Fibroblast of skin of abdomen (primary cell): ENCODE data around the gene RAD51B.

Source experiments
- DNase-seq: peaks from one replicate; pipeline ENCODE4 v3.0.0-alpha.2; 2013

Gene RAD51B

DNA sequence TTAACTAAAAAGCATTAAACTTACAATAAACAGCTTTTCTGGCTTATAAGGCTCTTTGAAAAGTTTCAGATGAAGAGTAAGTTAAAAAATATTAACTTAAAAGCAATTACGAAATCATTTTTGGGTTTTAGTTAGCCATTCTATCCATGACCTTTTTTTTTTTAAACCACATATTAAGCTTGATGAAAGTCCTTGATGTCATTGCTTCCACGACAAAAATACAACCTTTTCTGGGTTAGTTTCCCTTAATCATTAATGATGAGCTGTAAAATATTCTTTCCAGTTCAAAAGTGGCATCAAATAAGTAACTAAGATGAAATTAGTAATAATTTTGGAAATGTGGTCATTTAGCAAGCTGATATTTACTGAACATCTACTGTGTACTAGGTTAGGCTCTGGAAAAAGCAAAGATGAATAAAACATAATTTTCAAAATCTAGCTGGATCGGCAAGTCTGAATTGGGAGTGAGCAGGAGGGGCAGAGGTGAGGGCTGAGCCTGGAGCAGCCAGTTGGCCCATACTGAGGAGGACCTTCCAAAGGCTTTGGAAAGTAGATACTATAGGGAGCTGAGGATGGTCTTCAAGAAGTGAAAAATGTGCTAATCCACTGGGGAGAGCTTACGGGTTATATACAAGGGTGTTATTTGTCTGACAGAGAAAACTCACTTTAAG is 628.1 kb downstream of the RAD51B start:
- no peak for DNase-seq

DNA sequence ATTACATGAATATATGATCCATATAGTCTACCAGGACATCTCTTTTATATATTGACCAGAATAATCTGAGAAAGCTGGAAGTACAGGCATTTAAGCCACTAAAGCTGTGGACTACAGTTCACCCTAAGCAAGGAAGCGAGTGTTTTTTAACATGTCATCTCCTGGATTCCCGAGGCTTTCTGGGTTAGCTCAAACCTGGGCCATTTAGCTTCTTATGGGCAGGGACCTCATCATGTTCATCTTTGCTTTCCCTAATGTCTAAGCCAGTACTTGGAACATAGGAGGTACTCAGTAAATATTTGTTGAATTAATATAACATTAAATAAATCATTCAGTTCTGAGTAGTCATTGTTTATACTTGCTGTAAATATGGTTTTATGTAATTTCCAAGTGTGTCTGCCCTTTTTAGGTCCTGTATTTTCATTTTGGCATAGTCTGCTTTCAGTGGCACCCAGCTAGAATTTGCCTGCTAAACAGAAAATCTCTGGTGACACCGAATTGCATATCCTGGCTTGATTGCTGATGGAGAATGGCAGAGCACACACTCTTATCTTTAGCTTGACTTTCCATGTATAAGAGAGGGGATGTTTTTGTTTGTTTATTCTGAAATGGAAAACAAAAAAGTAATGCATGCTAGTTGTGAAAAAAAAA is 628.8 kb downstream of the RAD51B start:
- no peak for DNase-seq

DNA sequence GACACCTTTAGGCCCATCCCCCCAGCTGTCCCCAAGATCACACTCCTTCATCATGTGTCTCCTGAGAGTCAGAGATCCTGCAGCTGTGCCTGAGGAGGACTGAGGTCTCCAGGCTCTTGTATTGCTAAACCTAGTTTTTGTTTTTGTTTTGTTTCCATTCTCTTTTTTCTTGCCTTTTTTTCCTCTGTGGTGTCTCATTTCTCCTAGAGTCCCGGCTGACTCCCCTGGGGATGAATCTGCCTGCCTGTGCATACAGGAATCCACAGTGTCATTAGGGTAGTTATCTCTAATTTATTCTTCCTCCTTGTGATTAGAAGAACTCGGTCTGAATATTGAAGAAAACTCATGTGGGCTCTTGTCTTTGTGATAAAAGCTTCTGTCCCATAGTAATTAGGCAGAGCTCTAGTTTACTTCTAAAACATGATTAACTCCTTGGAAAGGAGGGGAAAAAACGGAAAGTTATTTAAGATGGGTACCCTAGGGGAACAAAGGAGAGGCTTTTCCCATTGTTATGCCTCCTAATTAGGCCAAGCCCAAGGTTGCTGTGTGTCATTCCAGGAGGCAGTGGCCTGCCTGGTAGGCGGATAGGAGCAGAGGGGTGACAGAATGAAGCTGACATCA is 630.1 kb downstream of the RAD51B start:
- DNase-seq: no peak

DNA sequence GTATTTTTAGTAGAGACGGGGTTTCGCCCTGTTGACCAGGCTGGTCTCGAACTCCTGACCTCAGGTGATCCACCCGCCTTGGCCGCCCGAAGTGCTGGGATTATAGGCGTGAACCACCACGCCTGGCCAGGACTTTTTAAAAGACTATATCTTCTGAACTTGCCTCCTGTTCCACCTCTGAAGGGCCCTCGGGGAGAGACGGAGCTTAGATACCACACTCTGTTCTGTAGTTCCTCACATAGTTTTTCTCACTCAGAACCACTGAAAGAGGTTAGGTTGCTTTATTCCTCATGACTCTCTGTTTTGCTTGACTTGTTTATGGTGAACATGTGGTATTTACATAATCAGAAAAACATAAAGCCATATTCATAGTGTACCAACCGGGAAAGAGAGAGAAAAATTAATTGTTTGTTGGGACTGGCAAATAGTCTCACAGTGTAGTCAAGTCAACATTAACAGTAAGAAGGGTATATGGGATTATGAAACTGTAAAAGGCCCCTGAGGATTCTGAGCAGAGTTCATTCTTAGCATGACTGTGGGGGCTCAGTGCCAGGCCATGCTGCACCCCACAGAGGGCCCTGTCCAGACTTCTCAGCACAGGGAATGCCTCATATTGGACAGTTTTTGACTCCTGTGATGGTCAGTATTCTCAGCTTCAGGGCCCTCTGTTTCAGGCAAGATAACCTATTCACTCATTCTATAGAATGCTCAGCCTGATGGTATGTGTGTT is 631.0 kb downstream of the RAD51B start:
- no peak for DNase-seq

DNA sequence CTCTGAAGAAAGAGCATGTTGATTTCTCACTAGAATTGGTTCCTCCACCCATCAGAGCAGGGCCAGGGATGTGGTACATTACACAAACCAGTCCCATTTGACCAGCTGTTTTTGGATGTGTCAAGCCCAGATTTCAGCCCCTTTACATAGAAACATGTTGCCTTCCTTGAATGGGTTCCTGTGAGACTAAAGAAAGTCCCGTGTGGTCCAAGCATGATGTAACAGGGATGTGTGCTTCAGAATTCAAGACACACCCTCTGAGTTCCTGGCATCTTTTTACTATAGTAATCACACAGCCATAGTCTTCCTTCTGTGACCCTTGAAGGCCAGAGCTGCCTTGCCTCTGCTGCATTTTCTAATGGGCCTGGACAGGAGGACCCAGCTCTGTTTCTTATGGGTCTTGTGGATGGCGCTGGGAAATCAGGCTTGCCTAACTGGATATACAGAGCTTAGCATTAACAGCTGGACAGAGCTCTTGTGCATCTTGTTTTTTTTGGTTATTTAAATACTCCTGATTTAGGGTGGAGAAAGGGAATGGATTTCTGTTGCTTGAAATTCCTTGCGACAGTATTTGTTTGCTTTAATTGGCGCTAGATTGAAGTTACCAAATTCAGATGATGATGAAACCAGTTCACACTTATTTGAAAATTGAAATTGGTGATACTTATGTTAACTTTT is 632.3 kb downstream of the RAD51B start:
- DNase-seq: peak; percentile 41

DNA sequence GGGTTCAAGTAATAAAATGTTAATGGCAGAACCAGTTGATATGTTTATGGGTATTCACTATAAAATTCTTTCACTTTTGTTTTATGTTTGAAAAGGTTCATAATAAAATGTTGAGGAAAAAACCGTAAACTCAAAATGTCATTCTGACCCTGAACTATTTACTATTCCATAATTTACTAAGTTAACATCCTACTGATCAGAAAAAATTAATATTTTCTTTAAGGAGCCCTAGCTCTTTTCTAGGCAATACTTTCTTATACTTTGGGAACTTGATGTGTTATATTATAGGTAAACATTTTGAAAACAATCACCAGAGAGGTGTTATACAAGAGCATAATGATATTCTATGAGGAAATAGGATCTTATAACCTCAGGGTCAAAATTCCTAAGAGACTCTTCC is 638.7 kb downstream of the RAD51B start:
- no peak for DNase-seq

DNA sequence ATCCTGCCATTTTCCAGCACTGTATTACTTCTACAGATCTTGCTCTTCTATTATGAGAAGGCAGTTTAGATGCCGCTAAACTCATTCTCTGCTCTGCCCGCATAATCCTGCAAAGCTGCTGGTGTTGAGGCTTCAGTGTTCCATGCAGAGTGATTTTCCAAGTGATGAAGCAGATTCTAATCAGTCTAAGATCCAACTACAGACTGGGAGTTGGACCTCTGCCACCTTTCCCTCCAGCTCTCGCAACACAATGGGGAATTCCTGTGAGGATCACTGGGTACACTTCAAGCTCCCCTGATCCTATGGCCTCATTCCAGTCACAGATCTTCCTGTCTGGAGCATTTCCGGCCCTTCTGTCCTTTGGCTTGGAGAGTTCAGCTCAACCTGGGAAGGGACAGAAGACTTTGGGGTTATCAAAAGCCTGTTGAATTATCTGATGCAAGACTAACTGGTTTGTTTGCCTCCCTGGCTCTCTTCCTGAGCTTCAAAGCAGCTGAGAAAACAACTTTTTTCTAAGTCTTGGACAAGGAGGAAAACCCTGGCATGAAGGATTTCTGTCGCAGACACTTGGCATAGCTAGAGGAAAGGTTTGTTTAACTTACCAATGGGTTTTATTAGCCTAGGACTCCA is 639.4 kb downstream of the RAD51B start:
- DNase-seq: peak; percentile 89

DNA sequence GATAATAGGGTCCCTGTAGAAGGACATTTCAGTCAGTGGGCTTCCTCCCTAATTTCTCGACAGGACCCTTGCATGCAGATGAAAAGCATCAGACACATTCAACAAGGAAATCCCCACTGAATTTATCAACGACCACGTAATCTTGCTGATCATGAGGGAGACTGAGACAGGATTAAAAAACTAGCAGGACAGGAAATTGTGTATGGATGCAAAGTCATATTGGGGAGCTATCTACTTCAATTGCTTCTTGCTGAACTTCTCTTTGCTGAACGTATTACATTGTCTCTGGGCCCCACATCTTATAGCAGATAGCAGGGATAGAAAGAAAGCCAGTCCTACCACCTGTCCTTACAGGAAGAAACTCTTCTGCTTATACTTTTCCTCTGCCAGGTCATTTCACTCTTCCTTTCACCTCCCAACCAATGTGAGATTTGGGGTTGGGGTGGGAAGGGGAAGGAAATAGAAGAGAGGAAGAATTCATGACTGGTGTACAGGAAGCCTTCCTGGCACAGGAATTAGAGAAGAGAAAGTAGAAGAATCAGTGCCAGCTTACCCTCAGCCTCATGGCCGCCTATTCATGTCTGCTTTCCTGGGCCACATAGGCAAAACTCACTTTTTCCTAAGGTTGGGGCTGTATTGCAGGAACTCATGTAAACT is 640.0 kb downstream of the RAD51B start:
- DNase-seq: no peak

DNA sequence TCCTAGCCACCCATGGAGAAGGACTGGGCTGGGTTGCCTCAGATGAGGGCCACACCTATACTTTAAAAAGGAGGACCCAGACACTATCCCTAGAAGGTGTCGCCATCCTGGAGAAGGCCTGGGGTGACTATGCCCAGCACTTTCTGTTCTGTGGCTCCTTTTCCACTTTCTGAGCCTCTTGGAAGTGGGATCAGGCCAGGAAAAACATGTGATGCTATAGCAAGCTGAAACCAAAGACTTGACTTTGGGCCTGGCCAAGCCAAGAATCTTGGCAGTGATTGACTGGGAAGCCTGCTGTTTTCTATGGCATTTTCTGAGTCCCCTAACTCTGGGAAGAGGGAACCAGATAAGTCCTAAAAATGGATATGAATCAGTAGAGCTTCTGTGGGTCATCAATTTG is 641.0 kb downstream of the RAD51B start:
- no peak for DNase-seq

DNA sequence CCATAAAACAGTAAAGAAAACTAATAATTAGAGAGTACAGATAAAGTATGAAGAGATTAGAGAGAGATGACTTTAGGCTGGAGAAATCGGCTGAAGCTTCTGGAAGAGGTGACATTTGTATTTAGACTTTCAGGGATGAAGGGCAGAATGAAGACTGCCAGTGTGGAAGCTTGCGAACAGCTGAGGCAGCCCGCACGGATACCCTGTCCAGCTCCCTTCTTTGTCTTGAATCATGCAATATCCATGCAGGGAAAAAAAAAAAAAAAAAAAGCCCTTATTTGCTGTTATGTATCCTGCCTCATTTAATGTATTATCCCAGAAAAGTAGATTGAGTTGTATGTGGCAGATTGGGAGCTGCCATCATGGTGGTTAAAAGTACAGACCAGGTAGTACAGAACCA is 641.5 kb downstream of the RAD51B start:
- DNase-seq: no peak

DNA sequence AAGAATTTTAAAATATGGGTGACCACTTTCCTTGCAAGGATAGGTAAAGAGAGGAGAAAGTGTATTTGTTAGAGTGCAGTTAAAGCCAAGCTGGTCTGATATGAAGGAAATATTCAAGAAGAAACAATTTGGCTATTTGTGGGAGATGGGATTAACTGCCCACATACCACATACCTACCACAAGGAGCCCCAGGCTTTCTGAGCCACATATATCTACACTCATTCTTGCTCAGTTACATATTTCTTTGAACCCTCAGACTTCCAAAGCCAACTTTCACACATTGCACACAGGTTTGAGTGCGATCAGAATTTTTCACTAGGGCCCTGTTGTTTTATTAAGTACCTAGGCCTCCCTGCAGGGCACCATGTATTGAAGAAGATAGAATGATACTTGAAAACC is 643.1 kb downstream of the RAD51B start:
- peak; percentile 64 for DNase-seq

DNA sequence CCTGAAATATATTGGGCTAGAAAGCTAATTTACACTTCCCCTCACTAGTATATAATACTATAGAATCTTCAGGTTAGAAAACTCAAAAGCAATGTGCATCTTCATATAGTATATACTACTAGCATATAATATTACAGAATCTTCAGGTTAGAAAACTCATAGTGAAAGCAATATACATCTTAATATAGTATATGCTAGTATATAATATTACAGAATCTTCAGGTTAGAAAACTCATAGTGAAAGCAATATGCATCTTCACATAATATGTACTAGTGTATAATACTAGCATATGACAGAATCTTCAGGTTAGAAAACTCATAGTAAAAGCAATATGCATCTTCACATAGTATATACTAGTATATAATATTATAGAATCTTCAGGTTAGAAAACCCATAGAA is 643.7 kb downstream of the RAD51B start:
- no peak for DNase-seq

DNA sequence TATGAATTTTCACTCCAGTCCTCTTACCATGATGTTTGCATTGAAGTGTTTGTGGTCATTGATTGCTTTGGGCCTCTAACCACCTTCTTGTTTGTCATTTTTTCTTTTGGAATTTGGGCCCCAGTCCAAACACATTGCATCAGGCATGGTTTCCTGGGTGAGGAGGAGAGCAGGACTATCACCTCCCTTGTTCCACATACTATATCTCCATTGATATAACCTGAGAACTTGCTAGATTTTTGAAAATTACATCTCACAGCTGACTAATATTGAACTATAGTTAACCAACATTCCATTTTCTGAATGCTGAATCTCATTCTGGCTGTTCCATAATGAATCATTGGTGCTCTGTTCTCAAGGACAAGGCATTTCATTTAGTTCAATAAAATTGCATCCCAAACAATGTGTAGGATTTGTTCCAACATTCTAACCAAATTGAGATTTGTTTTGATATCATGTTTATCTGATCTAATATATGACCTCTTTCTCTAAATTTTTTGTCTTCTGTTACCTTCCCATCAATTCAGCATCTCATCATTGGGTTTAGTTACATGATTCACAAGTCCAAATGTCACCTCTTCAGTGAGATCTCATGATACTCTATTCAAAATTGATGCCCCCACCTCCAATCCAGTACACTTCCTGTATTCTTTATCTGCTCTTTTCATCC is 644.3 kb downstream of the RAD51B start:
- peak; percentile 41 for DNase-seq

DNA sequence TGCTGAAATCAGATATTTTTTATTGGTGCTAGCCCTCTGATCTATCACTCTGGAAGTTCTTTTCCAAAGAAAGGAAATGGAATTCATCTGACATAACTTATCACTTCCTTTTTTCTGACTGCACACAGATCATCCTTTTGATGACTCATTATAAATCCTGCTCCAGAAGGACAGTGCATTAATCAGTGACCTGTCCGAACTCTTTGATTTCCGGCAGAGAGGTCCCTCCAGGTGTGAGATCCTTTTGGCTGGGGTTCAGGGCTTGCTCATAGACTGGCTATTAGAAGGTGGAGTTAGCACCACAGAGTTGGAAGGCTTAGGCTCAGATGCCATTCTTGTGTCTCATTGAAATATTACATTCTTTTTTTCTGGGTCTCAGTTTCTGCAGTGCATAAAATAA is 645.1 kb downstream of the RAD51B start:
- peak; percentile 84 for DNase-seq

DNA sequence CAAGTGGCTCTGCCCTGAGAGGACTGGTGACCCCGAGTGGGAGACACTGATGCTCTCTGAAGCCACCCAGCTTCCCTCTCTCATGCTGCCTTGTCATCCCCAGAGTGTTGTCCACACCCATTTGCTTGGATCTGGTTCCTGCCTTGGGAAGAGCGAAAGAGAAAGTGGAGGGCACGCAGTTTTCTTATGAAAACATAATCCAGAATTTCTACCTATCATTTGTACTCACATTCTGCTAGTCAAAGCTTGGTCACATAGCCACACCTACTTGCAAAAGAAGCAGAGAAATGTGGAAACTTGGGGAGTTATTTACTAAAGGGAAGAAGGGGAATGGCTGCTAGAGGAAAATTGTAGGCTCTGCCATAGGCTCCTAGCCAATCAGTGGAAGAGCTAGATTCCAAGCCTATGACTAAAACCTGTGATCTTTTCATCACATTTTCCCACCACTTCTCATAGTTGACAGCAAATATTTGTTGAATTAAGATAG is 647.0 kb downstream of the RAD51B start:
- DNase-seq: peak; percentile 95

DNA sequence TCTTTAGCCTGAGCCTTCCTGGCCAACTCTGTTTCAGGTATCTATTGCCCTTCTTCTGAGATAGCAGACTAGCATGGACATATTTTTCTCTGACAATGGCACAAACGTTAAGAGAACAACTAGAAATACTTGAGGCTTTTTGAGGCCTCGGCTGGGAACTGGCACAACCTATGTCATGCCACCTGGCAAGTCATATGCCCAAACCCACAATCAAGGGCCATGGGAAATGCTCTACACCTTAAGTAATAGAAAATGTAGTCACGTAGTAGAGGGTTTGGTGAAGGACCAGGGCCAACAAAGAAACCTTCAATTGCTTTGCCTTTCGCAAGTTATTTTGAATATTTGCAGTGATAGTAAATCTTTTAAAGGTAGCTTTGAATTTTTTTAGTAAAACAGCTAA is 647.8 kb downstream of the RAD51B start:
- DNase-seq: no peak

DNA sequence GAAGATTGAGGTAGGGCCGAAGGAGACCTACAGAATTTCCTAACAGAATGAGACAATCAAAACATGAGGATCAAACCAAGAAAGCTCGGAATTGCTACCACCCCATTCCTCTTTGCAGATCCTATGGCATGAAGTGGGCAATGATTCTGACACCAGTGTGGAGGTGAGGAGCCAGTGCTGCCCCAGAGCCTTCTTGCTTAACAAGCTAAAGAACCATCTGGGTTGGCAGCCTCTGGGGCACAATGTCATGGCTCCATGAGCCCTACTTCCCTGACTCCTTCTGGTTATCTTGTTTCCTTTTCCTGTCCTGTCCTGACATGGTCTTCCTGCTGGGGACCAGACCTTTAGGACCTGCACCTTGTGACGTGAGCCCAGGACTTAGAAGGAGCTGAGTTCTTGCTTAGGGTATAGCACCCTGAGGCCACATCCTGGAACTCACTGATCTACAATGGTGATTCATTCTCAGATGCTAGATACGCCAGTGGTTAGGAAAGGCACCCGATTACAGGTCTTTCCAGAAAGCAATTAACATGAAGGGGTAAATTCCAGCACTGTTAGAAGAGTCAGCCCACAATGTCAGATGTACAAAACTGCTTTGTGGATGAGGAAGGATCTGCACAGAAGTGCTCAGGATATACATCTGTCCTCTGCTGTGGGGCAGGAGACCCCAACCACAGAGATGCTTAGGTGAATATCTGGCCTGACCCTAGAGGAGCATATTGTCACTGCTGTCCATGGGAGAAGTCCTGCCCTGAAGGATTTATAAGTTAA is 649.0 kb downstream of the RAD51B start:
- peak; percentile 72 for DNase-seq

DNA sequence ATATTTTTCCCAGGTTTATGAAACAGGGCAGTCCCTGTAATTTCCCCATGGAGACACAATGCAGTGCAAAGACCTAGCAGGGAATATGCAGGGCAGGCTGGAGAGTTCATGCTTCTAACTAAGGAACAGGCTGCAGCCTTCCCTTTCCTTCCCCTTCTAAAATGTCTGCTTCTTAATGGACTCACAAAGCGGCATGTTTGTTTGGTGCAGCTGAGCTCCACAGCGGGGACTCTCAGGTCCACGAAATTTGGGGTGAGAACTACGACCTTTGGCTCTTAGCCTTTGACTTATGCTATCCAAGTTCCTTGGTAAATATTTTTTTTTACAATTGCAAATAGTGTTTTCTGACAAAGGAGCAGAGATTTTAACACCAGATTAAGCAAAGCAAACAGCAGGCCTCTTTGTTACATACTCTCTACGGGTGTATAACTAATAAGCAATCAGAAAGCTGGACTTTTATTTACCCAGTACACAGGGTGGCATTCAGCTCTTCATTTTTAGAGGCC is 649.7 kb downstream of the RAD51B start:
- no peak for DNase-seq

DNA sequence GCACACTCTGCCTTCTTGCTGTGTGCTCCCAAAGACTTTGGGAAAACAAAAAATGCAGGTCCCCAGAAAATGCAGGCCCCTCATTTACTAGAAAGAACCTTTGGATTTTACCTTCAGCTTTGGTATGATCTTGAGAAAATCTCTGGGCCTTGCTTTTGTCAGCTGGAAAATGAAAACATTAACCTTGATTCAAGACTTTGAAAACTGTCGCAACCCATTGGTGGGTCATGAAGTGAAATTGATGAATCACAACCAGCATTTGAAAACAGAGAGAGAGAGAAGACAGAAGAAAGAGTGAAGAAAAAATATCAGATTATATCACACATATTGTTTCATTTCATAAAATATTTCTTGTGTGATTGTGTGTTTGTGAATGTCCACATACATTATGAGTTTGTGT is 650.8 kb downstream of the RAD51B start:
- DNase-seq: no peak
